GM12878 (cell line): ENCODE measurements around the gene AHR.
"Not testable (repeated sequence)": the region's sequence is repeated elsewhere in the genome, so short reads cannot be mapped to it uniquely, and the experiment has no call there.

Experiments used
- CBFB ChIP-seq: IDR thresholded peaks from 2 replicates; pipeline ENCODE4 v1.6.1; 2016; ENCODE audit warnings: antibody characterized with exemption, low read depth
- CHD2 ChIP-seq: IDR thresholded peaks from 2 replicates; pipeline ENCODE4 v1.6.1; 2011; ENCODE audit warnings: low read depth, low read length, improper control_type of control experiment, borderline replicate concordance
- CTCF ChIP-seq, 3 experiments: IDR thresholded peaks in 2 of 3; conservative IDR thresholded peaks in 1 of 3; 2 replicates each; pipeline ENCODE4 v1.5.1; 2011; ENCODE audit warnings: low read depth in 3 of 3, low read length in 3 of 3, mild to moderate bottlenecking in 3 of 3, control low read depth in 2 of 3, moderate library complexity in 2 of 3, inconsistent platforms in 1 of 3, mixed read lengths in 1 of 3; ENCODE audit not compliant: control insufficient read depth in 2 of 3, insufficient read depth in 1 of 3; ENCODE audit errors: extremely low read depth in 1 of 3
- EZH2 ChIP-seq: IDR thresholded peaks from 2 replicates; pipeline ENCODE4 v1.6.1; 2012; ENCODE audit warnings: low read depth, mild to moderate bottlenecking, control low read depth, inconsistent platforms, low read length, borderline replicate concordance; ENCODE audit not compliant: control insufficient read depth
- HDGF ChIP-seq: fragments of 450-650 bp; IDR thresholded peaks from 2 replicates; pipeline ENCODE4 v1.6.1; 2016; ENCODE audit warnings: antibody characterized with exemption
- JUND ChIP-seq: IDR thresholded peaks from 2 replicates; pipeline ENCODE4 v1.6.1; 2012; ENCODE audit warnings: low read depth, mild to moderate bottlenecking, low read length, improper control_type of control experiment, moderate library complexity
- MAX ChIP-seq: IDR thresholded peaks from 2 replicates; pipeline ENCODE4 v1.6.1; 2012; ENCODE audit warnings: low read depth, low read length, improper control_type of control experiment
- NFYA ChIP-seq: IDR thresholded peaks from 2 replicates; pipeline ENCODE4 v1.6.1; 2011; ENCODE audit warnings: low read depth, mild to moderate bottlenecking, low read length, improper control_type of control experiment, borderline replicate concordance
- POLR2A ChIP-seq: IDR thresholded peaks from 2 replicates; pipeline ENCODE4 v1.6.1; 2011; ENCODE audit warnings: low read depth, mild to moderate bottlenecking, low read length
- POLR2AphosphoS5 ChIP-seq: IDR thresholded peaks from 2 replicates; pipeline ENCODE4 v1.6.1; 2011; ENCODE audit warnings: mild to moderate bottlenecking, low read length, inconsistent platforms
- POU2F2 ChIP-seq: IDR thresholded peaks from 3 replicates; pipeline ENCODE4 v1.6.1; 2011; ENCODE audit warnings: low read depth, mild to moderate bottlenecking, low read length, borderline replicate concordance
- SMC3 ChIP-seq: IDR thresholded peaks from 2 replicates; pipeline ENCODE4 v1.6.1; 2011; ENCODE audit warnings: low read length, improper control_type of control experiment, borderline replicate concordance
- TBL1XR1 ChIP-seq: IDR thresholded peaks from 2 replicates; pipeline ENCODE4 v1.6.1; 2012; ENCODE audit warnings: low read depth, low read length, improper control_type of control experiment

DNA sequence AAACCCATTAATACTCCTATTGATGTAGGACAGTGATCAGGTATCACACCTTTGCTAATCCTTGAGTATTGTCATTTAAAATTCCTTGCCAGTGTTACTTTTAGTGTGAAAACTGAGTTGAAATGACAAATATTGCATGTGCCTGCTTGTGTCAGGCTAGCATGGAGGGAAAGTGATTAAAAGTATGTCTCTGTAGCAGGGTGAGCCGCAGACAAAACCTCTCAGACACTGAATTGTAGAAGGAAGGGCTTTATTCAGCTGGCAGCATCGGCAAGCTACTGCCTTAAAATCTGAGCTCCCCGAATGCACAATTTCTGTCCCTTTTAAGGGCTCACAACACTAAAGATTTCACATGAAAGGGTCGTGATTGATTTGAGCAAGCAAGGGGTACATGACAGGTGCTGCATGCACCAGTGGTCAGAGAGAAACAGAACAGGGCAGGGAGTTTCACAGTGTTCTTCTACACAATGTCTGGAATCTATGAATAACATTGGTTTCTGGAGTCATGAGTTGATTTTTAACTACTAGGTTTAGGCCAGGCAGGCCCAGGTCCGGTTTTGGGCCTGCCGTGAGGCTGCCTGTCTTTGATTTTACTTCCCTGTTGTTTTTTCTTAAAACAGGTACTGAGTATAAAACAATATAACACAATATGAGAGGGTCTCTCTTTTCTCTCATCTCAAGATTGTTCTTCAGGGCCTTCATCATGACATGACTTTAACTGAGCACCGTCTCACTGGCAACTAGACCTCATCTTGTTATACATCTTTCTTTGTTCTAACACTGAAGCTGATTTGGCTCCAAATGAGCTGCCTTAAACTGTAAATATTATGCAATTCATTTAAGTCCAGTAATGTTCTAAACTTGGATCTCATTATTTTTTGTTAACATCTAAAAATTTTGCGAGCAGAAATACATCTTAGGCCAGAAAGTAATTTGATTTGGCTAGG lies 84.2 kb downstream of the AHR start:
- not testable (repeated sequence) for TF ChIP-seq CTCF (IDR thresholded peaks at IDR 0.05 in 2 of 3, conservative IDR thresholded peaks at IDR 0.05 in 1 of 3; ENCODE audit: control insufficient read depth in 2 of 3, extremely low read depth in 1 of 3, insufficient read depth in 1 of 3, low read depth in 3 of 3, low read length in 3 of 3); TBL1XR1; POLR2A; EZH2; POLR2AphosphoS5; POU2F2; SMC3; NFYA; HDGF; MAX; JUND; CBFB; CHD2
